CD14-positive monocyte (primary cell): ENCODE data around the gene FEM1C. TPM values are rescaled to one million over a fixed set of nuclear protein-coding genes. Genes with fewer than 3 reads are reported as not detected.

Experiments used
- DNase-seq, 3 donors: peaks; one replicate each; pipeline ENCODE4 v3.0.0-alpha.2; 2011 to 2022
- H2AFZ ChIP-seq: 2 replicates; pipeline ENCODE4 v1.6.0; 2012; ENCODE audit warnings: mild to moderate bottlenecking, low read depth, low read length, inconsistent platforms; ENCODE audit not compliant: insufficient read depth, poor library complexity, severe bottlenecking
- H3K27ac ChIP-seq, 2 donors: 1 replicate in 1 of 2; 2 replicates in 1 of 2; pipeline ENCODE4 v1.5.1; 2012 to 2013; ENCODE audit warnings: low read length in 2 of 2, control low read depth in 1 of 2, inconsistent platforms in 1 of 2, low read depth in 1 of 2, mild to moderate bottlenecking in 1 of 2
- H3K27me3 ChIP-seq, 2 donors: one replicate each; pipeline versions ENCODE4 v1.6.0 to v1.6.1; 2011 to 2013; ENCODE audit warnings: low read length in 2 of 2; ENCODE audit not compliant: control insufficient read depth in 2 of 2, insufficient read depth in 2 of 2
- H3K36me3 ChIP-seq, 2 donors: replicated peaks in 1 of 2; 1 replicate in 1 of 2; 2 replicates in 1 of 2; pipeline versions ENCODE4 v1.5.1 to v1.6.1; 2012 to 2013; ENCODE audit warnings: low read length in 2 of 2, control low read depth in 1 of 2, inconsistent platforms in 1 of 2, mild to moderate bottlenecking in 1 of 2; ENCODE audit not compliant: insufficient read depth in 2 of 2, control insufficient read depth in 1 of 2
- H3K4me1 ChIP-seq, 2 donors: 1 replicate in 1 of 2; 2 replicates in 1 of 2; pipeline versions ENCODE4 v1.5.1 to v1.6.1; 2012 to 2013; ENCODE audit warnings: low read length in 2 of 2, control low read depth in 1 of 2, inconsistent platforms in 1 of 2, mild to moderate bottlenecking in 1 of 2, moderate library complexity in 1 of 2; ENCODE audit not compliant: insufficient read depth in 2 of 2, control insufficient read depth in 1 of 2
- H3K4me2 ChIP-seq: replicated peaks from 2 replicates; pipeline ENCODE3; 2012; ENCODE audit warnings: low read length, moderate library complexity, mild to moderate bottlenecking; ENCODE audit not compliant: poor library complexity, severe bottlenecking; ENCODE audit errors: extremely low read depth
- H3K4me3 ChIP-seq, 3 experiments: fragments of 200-600 bp in 1 of 3; sonication (generic) in 1 of 3; replicated peaks in 1 of 3; 1 replicate in 2 of 3; 2 replicates in 1 of 3; pipeline ENCODE4 v1.5.1; 2011 to 2013; ENCODE audit warnings: low read length in 3 of 3, mild to moderate bottlenecking in 3 of 3, control low read depth in 2 of 3, low read depth in 2 of 3, inconsistent platforms in 1 of 3, moderate library complexity in 1 of 3
- H3K79me2 ChIP-seq: 2 replicates; pipeline ENCODE4 v1.6.0; 2012; ENCODE audit warnings: mild to moderate bottlenecking, control low read depth, inconsistent platforms, low read length, moderate library complexity; ENCODE audit not compliant: insufficient read depth
- H3K9ac ChIP-seq: 2 replicates; pipeline ENCODE4 v1.6.0; 2017; ENCODE audit warnings: low read length, mild to moderate bottlenecking; ENCODE audit not compliant: insufficient read depth, poor library complexity, severe bottlenecking
- H3K9me3 ChIP-seq, 2 donors: replicated peaks in 1 of 2; 1 replicate in 1 of 2; 2 replicates in 1 of 2; pipeline versions ENCODE4 v1.5.1 to v1.6.1; 2012 to 2013; ENCODE audit warnings: low read length in 2 of 2, control low read depth in 1 of 2; ENCODE audit not compliant: control insufficient read depth in 1 of 2, insufficient read depth in 1 of 2
- H4K20me1 ChIP-seq: 2 replicates; pipeline ENCODE4 v1.6.0; 2012; ENCODE audit warnings: mild to moderate bottlenecking, low read length, control low read depth, moderate library complexity; ENCODE audit not compliant: insufficient read depth
- H3K27ac Mint-ChIP-seq, 7 donors: one replicate each; pipeline ENCODE4 v1.8.0; 2020; ENCODE audit warnings: mild to moderate bottlenecking in 7 of 7, mixed read lengths in 7 of 7, moderate library complexity in 6 of 7, inconsistent platforms in 2 of 7
- H3K27me3 Mint-ChIP-seq, 3 donors: one replicate each; pipeline ENCODE4 v1.8.0; 2021 to 2022; ENCODE audit warnings: low read depth in 3 of 3, mild to moderate bottlenecking in 3 of 3, mixed read lengths in 3 of 3, moderate library complexity in 3 of 3, inconsistent platforms in 1 of 3
- H3K36me3 Mint-ChIP-seq, 2 donors: one replicate each; pipeline ENCODE4 v1.8.0; 2020; ENCODE audit warnings: mixed read lengths in 2 of 2, inconsistent platforms in 1 of 2, mild to moderate bottlenecking in 1 of 2
- H3K4me1 Mint-ChIP-seq: one replicate; pipeline ENCODE4 v1.8.0; 2020; ENCODE audit warnings: mild to moderate bottlenecking, mixed read lengths
- H3K4me3 Mint-ChIP-seq, 2 donors: one replicate each; pipeline ENCODE4 v1.8.0; 2020; ENCODE audit warnings: mild to moderate bottlenecking in 2 of 2, mixed read lengths in 2 of 2, moderate library complexity in 1 of 2
- H3K9me3 Mint-ChIP-seq, 7 donors: one replicate each; pipeline ENCODE4 v1.8.0; 2020 to 2022; ENCODE audit warnings: mixed read lengths in 7 of 7, mild to moderate bottlenecking in 6 of 7, moderate library complexity in 6 of 7, inconsistent platforms in 2 of 7
- WGBS: methylation state at CpG from one replicate; pipeline ENCODE4 v1.1.5; 2013; ENCODE audit warnings: missing lambda C conversion rate; ENCODE audit not compliant: insufficient coverage; 5-methylcytosine and 5-hydroxymethylcytosine counted together
- intact Hi-C, 2 donors: fragments of 100-400 bp; cut with micrococcal nuclease; formaldehyde crosslinking; loops; one replicate each; pipeline versions ENCODE4 v1.15.0 to v1.15.1; 2023
- polyA plus RNA-seq, 3 donors: library from polyadenylated mRNA; depleted of rRNA in 1 of 3; unstranded in 2 of 3; stranded (reverse) in 1 of 3; fragments of 300-500 nt in 2 of 3; fragments of >200 nt in 1 of 3; fragmentation: Illumina TruSeq in 2 of 3; gene quantifications; 1 replicate in 2 of 3; 2 replicates in 1 of 3; pipeline ENCODE4 v1.2.3, GENCODE V29; 2012 to 2021
- TF ChIP-seq, protein P1 (sequence below): fragments of 200-600 bp; IDR thresholded peaks from one replicate; pipeline ENCODE4 v1.8.0; 2022; ENCODE audit warnings: antibody characterized with exemption, mild to moderate bottlenecking

FEM1C gene
- polyA plus RNA-seq, 3 donors, result 2.5 to 18.2 (median 2.6) TPM

DNA sequence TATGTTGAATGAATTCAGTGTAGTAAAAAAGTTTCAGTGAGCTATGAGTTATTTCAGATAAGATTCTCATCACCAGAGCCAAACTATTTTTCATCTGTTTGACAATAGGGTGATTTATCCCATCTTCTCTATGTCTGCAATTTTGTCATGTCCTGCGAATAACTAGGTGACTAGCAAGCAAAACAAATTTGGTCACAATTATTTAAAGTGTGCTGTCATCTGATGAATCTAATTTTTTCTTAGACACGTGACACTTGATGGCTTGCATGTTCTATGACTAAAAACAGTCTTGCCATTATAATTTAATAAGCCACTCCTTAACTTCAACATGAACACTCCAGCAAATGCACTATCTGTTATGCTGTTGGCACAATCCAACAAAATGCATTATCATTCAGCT is 35.0 kb downstream of the FEM1C start:
- intact Hi-C loops, result no loop called here
- H3K4me3 ChIP-seq, result no peak overlapping the region
- H3K4me2 ChIP-seq, result no peak overlapping the region
- Mint-ChIP-seq H3K4me1 (no peaks in the 10 kb centered on the region), H3K9me3 (peaks cover 0 to 6% (median 4%) of the 10 kb centered on the region in 7 donors), H3K4me3 (no peak overlapping the region), H3K36me3 (peaks cover 0 to 3% of the 10 kb centered on the region in 2 donors), H3K27me3 (peaks cover 0 to 2% (median 0%) of the 10 kb centered on the region in 3 donors), H3K27ac (no peak overlapping the region)
- no peaks in the 10 kb centered on the region for H3K36me3 ChIP-seq
- peaks cover 0 to 3% of the 10 kb centered on the region in 2 donors for H3K9me3 ChIP-seq
- H3K79me2 ChIP-seq, result no peaks in the 10 kb centered on the region
- H4K20me1 ChIP-seq, result no peaks in the 10 kb centered on the region
- no peaks in the 10 kb centered on the region for H3K4me1 ChIP-seq
- WGBS, result 100% methylated on average over 1 of the region's 2 CpGs
- no peak overlapping the region for H3K9ac ChIP-seq
- DNase-seq, result no peak
- no peak overlapping the region for H3K27ac ChIP-seq
- TF ChIP-seq, protein P1, sequence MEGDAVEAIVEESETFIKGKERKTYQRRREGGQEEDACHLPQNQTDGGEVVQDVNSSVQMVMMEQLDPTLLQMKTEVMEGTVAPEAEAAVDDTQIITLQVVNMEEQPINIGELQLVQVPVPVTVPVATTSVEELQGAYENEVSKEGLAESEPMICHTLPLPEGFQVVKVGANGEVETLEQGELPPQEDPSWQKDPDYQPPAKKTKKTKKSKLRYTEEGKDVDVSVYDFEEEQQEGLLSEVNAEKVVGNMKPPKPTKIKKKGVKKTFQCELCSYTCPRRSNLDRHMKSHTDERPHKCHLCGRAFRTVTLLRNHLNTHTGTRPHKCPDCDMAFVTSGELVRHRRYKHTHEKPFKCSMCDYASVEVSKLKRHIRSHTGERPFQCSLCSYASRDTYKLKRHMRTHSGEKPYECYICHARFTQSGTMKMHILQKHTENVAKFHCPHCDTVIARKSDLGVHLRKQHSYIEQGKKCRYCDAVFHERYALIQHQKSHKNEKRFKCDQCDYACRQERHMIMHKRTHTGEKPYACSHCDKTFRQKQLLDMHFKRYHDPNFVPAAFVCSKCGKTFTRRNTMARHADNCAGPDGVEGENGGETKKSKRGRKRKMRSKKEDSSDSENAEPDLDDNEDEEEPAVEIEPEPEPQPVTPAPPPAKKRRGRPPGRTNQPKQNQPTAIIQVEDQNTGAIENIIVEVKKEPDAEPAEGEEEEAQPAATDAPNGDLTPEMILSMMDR, result no peak
- no peak overlapping the region for H2AFZ ChIP-seq
- no peaks in the 10 kb centered on the region for H3K27me3 ChIP-seq

DNA sequence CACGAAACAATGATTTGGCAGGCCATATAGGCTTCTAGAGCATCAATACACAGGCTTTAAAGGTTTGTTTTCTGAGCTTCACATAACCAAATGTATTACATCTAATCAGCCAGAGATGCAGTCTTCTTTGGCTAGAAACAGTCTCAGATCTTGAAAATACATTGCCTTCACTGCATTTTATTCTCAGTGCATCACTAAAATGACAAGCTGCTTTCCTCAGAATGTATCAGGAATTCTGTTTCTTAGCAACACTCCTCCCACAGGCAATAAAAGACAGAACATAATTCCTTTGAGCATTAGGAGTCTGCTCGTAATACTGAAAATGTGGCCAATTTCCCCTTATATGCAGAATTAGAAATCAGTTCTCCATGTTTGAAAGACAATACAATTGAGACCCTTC is 36.9 kb downstream of the FEM1C start:
- H3K36me3 ChIP-seq, result no peaks in the 10 kb centered on the region
- no peak for DNase-seq
- Mint-ChIP-seq H3K27ac (no peak overlapping the region), H3K4me1 (no peaks in the 10 kb centered on the region), H3K27me3 (peaks cover 0 to 2% (median 2%) of the 10 kb centered on the region in 3 donors), H3K4me3 (no peak overlapping the region), H3K36me3 (no peaks in the 10 kb centered on the region), H3K9me3 (peaks cover 0 to 7% (median 2%) of the 10 kb centered on the region in 7 donors)
- intact Hi-C loops, result no loop called here
- H3K4me3 ChIP-seq, result no peak overlapping the region
- no peaks in the 10 kb centered on the region for H4K20me1 ChIP-seq
- no peaks in the 10 kb centered on the region for H3K9me3 ChIP-seq
- no peak overlapping the region for H3K27ac ChIP-seq
- 100% methylated on average over 1 of the region's 2 CpGs for WGBS
- H3K9ac ChIP-seq, result no peak overlapping the region
- no peak overlapping the region for H2AFZ ChIP-seq
- H3K4me1 ChIP-seq, result no peaks in the 10 kb centered on the region
- no peaks in the 10 kb centered on the region for H3K79me2 ChIP-seq
- TF ChIP-seq, protein P1, result no peak
- H3K27me3 ChIP-seq, result no peaks in the 10 kb centered on the region
- no peak overlapping the region for H3K4me2 ChIP-seq
